HEK293 (cell line): ENCODE results near the gene DHRS4L2.
"Not testable (repeated sequence)": the region's sequence is repeated elsewhere in the genome, so short reads cannot be mapped to it uniquely, and the experiment has no call there.

Experiments
- CTCF ChIA-PET: fragments of 350-600 bp; formaldehyde crosslinking; extraction: SDS; loops from one replicate; lab custom pipeline; 2021; ENCODE audit warnings: antibody characterized with exemption; lab: Yijun Ruan, JAX
- POLR2A ChIA-PET: fragments of 300-600 bp; formaldehyde crosslinking; extraction: SDS; loops from one replicate; lab custom pipeline; 2020; ENCODE audit warnings: antibody characterized with exemption, inconsistent platforms; lab: Yijun Ruan, JAX
- H3K27ac ChIP-seq: fragments of 200-500 bp; sonication (Bioruptor generic); 2 replicates; pipeline ENCODE4 v1.5.1; 2014; ENCODE audit warnings: low read depth, low read length, control low read depth, inconsistent platforms; ENCODE audit errors: extremely low read depth
- H3K36me3 ChIP-seq, 2 experiments: fragments of 200-500 bp in 1 of 2; sonication (Bioruptor generic) in 1 of 2; 1 replicate in 1 of 2; 2 replicates in 1 of 2; pipeline ENCODE4 v1.5.1; 2014 to 2017; ENCODE audit warnings: inconsistent platforms in 2 of 2, low read length in 2 of 2; ENCODE audit not compliant: control insufficient read depth in 2 of 2, insufficient read depth in 1 of 2
- H3K4me1 ChIP-seq: fragments of 200-500 bp; sonication (Bioruptor generic); 2 replicates; pipeline ENCODE4 v1.5.1; 2014; ENCODE audit warnings: mild to moderate bottlenecking, low read length, inconsistent platforms; ENCODE audit not compliant: control insufficient read depth, insufficient read depth
- H3K4me3 ChIP-seq: 2 replicates; pipeline ENCODE4 v1.5.1; 2011; ENCODE audit warnings: low read depth, mild to moderate bottlenecking, control low read depth, low read length, moderate library complexity
- H3K9me3 ChIP-seq: fragments of 200-500 bp; sonication (Bioruptor generic); 2 replicates; pipeline ENCODE4 v1.5.1; 2014; ENCODE audit warnings: low read depth, low read length, inconsistent platforms; ENCODE audit not compliant: control insufficient read depth, insufficient read depth
- BCL11B ChIP-seq: fragments of 450-650 bp; formaldehyde crosslinking; IDR thresholded peaks from 2 replicates; pipeline ENCODE4 v1.5.1; 2016; ENCODE audit warnings: low read depth, missing biosample characterization, missing genetic modification characterization
- GFI1B ChIP-seq: fragments of 450-650 bp; formaldehyde crosslinking; IDR thresholded peaks from 2 replicates; pipeline ENCODE4 v1.5.1; 2016; ENCODE audit warnings: missing biosample characterization, missing genetic modification characterization
- KLF10 ChIP-seq: fragments of 450-650 bp; IDR thresholded peaks from 2 replicates; pipeline ENCODE4 v1.5.1; 2018; ENCODE audit warnings: missing biosample characterization, mild to moderate bottlenecking, missing genetic modification characterization
- KLF9 ChIP-seq: fragments of 450-650 bp; formaldehyde crosslinking; IDR thresholded peaks from 2 replicates; pipeline ENCODE4 v1.5.1; 2016; ENCODE audit warnings: missing biosample characterization, missing genetic modification characterization, low read depth
- TRIM28 ChIP-seq: IDR thresholded peaks from 2 replicates; pipeline ENCODE4 v1.6.1; 2011; ENCODE audit warnings: low read length, control low read depth, borderline replicate concordance
- ZEB2 ChIP-seq: fragments of 450-650 bp; formaldehyde crosslinking; IDR thresholded peaks from 2 replicates; pipeline ENCODE4 v1.5.1; 2016; ENCODE audit warnings: missing biosample characterization, missing genetic modification characterization
- ZNF146 ChIP-seq: fragments of 450-650 bp; formaldehyde crosslinking; IDR thresholded peaks from 2 replicates; pipeline ENCODE4 v1.5.1; 2016; ENCODE audit warnings: missing biosample characterization, missing genetic modification characterization
- ZNF155 ChIP-seq: fragments of 450-650 bp; formaldehyde crosslinking; IDR thresholded peaks from 2 replicates; pipeline ENCODE4 v1.5.1; 2016; ENCODE audit warnings: missing biosample characterization, missing genetic modification characterization
- ZNF214 ChIP-seq: fragments of 450-650 bp; formaldehyde crosslinking; IDR thresholded peaks from 2 replicates; pipeline ENCODE4 v1.5.1; 2017; ENCODE audit warnings: missing biosample characterization, mild to moderate bottlenecking, missing genetic modification characterization, borderline replicate concordance
- ZNF24 ChIP-seq: fragments of 450-650 bp; formaldehyde crosslinking; IDR thresholded peaks from 2 replicates; pipeline ENCODE4 v1.5.1; 2016; ENCODE audit warnings: missing biosample characterization, missing genetic modification characterization
- ZNF335 ChIP-seq: fragments of 450-650 bp; formaldehyde crosslinking; conservative IDR thresholded peaks from 2 replicates; pipeline ENCODE4 v1.5.1; 2016; ENCODE audit warnings: missing biosample characterization, missing genetic modification characterization
- ZNF354C ChIP-seq: fragments of 450-650 bp; formaldehyde crosslinking; IDR thresholded peaks from 2 replicates; pipeline ENCODE4 v1.5.1; 2016; ENCODE audit warnings: missing biosample characterization, missing genetic modification characterization, low read depth, borderline replicate concordance
- ZNF426 ChIP-seq: fragments of 450-650 bp; formaldehyde crosslinking; IDR thresholded peaks from 2 replicates; pipeline ENCODE4 v1.5.1; 2017; ENCODE audit warnings: missing biosample characterization, missing genetic modification characterization, mild to moderate bottlenecking, inconsistent platforms, moderate library complexity
- ZNF596 ChIP-seq: fragments of 450-650 bp; IDR thresholded peaks from 2 replicates; pipeline ENCODE4 v1.5.0; 2018; ENCODE audit warnings: missing biosample characterization, mild to moderate bottlenecking, missing genetic modification characterization, moderate library complexity
- ZNF610 ChIP-seq: fragments of 450-650 bp; formaldehyde crosslinking; IDR thresholded peaks from 2 replicates; pipeline ENCODE4 v1.5.1; 2016; ENCODE audit warnings: missing biosample characterization, missing genetic modification characterization, borderline replicate concordance
- ZNF658 ChIP-seq: fragments of 450-650 bp; formaldehyde crosslinking; IDR thresholded peaks from 2 replicates; pipeline ENCODE4; 2016; ENCODE audit warnings: missing biosample characterization, missing genetic modification characterization
- ZNF777 ChIP-seq: fragments of 450-650 bp; formaldehyde crosslinking; IDR thresholded peaks from 2 replicates; pipeline ENCODE4 v1.5.1; 2017; ENCODE audit warnings: missing biosample characterization, missing genetic modification characterization, borderline replicate concordance
- ZNF792 ChIP-seq: fragments of 450-650 bp; formaldehyde crosslinking; IDR thresholded peaks from 2 replicates; pipeline ENCODE4 v1.5.1; 2016; ENCODE audit warnings: missing biosample characterization, missing genetic modification characterization
- TF ChIP-seq, protein P1 (sequence below): fragments of 450-650 bp; formaldehyde crosslinking; IDR thresholded peaks from 2 replicates; pipeline ENCODE4; 2016; ENCODE audit warnings: missing biosample characterization, missing genetic modification characterization
- TF ChIP-seq, protein P2 (sequence below): fragments of 450-650 bp; IDR thresholded peaks from 2 replicates; pipeline ENCODE4 v1.5.1; 2018; ENCODE audit warnings: missing biosample characterization, missing genetic modification characterization
- TF ChIP-seq, protein P3 (sequence below): fragments of 450-650 bp; formaldehyde crosslinking; IDR thresholded peaks from 2 replicates; pipeline ENCODE4 v1.5.1; 2016; ENCODE audit warnings: missing biosample characterization, missing genetic modification characterization
- TF ChIP-seq, protein P4 (sequence below): fragments of 450-650 bp; formaldehyde crosslinking; optimal IDR thresholded peaks from 2 replicates; pipeline ENCODE3; 2016; ENCODE audit warnings: missing biosample characterization, mild to moderate bottlenecking, missing genetic modification characterization

The DHRS4L2 gene

DNA sequence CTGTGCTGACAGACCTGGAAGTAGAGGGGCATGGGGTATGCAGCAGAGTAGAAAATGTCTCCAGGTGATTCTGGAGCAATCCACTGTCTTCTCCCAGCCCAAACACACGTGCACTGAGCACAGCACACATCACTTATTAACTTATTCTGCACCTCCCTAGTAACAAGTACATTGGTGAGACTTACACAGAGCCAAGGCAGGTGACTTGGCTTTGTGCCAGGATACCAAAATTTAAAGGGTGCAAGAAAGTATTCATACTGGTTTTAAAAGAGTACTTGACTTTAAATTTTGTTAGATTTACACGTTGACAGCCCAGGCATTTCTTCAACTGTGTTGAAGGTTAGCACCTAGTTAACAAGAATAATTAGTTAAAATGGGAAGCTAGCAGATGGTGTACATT is 52.0 kb downstream of the DHRS4L2 start (continued):
- TF ChIP-seq, protein P1, sequence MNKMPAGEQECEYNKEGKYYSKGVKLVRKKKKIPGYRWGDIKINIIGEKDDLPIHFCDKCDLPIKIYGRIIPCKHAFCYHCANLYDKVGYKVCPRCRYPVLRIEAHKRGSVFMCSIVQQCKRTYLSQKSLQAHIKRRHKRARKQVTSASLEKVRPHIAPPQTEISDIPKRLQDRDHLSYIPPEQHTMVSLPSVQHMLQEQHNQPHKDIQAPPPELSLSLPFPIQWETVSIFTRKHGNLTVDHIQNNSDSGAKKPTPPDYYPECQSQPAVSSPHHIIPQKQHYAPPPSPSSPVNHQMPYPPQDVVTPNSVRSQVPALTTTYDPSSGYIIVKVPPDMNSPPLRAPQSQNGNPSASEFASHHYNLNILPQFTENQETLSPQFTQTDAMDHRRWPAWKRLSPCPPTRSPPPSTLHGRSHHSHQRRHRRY, result no peak
- no peak for TF ChIP-seq ZEB2 (tag by site-specific recombination)
- no peak for TF ChIP-seq TRIM28
- no peak for TF ChIP-seq ZNF792 (tag by site-specific recombination)
- no peak for TF ChIP-seq ZNF426 (tag by site-specific recombination)
- TF ChIP-seq, protein P2, sequence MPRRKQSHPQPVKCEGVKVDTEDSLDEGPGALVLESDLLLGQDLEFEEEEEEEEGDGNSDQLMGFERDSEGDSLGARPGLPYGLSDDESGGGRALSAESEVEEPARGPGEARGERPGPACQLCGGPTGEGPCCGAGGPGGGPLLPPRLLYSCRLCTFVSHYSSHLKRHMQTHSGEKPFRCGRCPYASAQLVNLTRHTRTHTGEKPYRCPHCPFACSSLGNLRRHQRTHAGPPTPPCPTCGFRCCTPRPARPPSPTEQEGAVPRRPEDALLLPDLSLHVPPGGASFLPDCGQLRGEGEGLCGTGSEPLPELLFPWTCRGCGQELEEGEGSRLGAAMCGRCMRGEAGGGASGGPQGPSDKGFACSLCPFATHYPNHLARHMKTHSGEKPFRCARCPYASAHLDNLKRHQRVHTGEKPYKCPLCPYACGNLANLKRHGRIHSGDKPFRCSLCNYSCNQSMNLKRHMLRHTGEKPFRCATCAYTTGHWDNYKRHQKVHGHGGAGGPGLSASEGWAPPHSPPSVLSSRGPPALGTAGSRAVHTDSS, result no peak
- no peak for TF ChIP-seq ZNF335 (tag by site-specific recombination)
- TF ChIP-seq, protein P3, sequence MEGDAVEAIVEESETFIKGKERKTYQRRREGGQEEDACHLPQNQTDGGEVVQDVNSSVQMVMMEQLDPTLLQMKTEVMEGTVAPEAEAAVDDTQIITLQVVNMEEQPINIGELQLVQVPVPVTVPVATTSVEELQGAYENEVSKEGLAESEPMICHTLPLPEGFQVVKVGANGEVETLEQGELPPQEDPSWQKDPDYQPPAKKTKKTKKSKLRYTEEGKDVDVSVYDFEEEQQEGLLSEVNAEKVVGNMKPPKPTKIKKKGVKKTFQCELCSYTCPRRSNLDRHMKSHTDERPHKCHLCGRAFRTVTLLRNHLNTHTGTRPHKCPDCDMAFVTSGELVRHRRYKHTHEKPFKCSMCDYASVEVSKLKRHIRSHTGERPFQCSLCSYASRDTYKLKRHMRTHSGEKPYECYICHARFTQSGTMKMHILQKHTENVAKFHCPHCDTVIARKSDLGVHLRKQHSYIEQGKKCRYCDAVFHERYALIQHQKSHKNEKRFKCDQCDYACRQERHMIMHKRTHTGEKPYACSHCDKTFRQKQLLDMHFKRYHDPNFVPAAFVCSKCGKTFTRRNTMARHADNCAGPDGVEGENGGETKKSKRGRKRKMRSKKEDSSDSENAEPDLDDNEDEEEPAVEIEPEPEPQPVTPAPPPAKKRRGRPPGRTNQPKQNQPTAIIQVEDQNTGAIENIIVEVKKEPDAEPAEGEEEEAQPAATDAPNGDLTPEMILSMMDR (tag by site-specific recombination), result no peak

DNA sequence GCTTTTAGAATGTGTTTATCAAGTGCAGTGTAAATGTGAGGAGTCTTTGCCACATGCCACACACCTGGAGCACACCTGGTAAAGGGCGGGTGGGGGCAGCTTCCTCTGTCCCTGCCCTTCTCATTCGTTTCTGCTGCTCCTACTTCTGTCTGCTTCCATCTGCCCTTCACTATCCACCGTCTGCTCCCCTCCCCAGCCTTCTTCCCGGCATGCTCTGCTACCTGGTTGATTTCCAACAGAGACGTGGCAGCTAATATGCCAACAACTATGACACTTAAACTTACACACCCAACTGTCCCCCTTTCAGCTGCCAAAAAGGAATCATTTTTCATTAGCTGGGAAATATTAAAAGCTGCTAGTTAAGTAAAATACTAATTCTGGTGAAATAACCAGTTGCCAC is 54.0 kb downstream of the DHRS4L2 start:
- no peaks in the 10 kb centered on the region for H3K36me3 ChIP-seq
- CTCF ChIA-PET, result interaction anchor here (0.7 to 1.8 kb wide), 4 partner anchors 12 to 66 kb away, joined by 3 to 8 read pairs (median 3); no protein-coding TSS in a partner anchor
- TF ChIP-seq ZNF777, result no peak
- TF ChIP-seq, protein P4, sequence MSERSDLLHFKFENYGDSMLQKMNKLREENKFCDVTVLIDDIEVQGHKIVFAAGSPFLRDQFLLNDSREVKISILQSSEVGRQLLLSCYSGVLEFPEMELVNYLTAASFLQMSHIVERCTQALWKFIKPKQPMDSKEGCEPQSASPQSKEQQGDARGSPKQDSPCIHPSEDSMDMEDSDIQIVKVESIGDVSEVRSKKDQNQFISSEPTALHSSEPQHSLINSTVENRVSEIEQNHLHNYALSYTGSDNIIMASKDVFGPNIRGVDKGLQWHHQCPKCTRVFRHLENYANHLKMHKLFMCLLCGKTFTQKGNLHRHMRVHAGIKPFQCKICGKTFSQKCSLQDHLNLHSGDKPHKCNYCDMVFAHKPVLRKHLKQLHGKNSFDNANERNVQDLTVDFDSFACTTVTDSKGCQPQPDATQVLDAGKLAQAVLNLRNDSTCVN (tag by site-specific recombination), result no peak
- TF ChIP-seq KLF9 (tag by site-specific recombination), result no peak
- TF ChIP-seq BCL11B (tag by site-specific recombination), result no peak
- no peak for TF ChIP-seq ZNF354C (tag by site-specific recombination)
- TF ChIP-seq ZNF146 (tag by site-specific recombination), result no peak
- TF ChIP-seq ZNF24, result no peak
- TF ChIP-seq KLF10 (tag by site-specific recombination), result no peak
- TF ChIP-seq ZNF214 (tag by site-specific recombination), result no peak
- TF ChIP-seq ZNF610, result no peak
- no peak for TF ChIP-seq GFI1B (tag by site-specific recombination)
- no peak for TF ChIP-seq ZNF658 (tag by site-specific recombination)
- TF ChIP-seq ZNF596 (tag by site-specific recombination), result no peak
- TF ChIP-seq ZNF155 (tag by site-specific recombination), result no peak
- TF ChIP-seq, all 188 proteins: peak for 0
- POLR2A ChIA-PET, result no interaction called here
- H3K9me3 ChIP-seq, result no peaks in the 10 kb centered on the region
- H3K4me3 ChIP-seq, result no peak overlapping the region
- H3K27ac ChIP-seq, result no peak overlapping the region
- no peaks in the 10 kb centered on the region for H3K4me1 ChIP-seq

DNA sequence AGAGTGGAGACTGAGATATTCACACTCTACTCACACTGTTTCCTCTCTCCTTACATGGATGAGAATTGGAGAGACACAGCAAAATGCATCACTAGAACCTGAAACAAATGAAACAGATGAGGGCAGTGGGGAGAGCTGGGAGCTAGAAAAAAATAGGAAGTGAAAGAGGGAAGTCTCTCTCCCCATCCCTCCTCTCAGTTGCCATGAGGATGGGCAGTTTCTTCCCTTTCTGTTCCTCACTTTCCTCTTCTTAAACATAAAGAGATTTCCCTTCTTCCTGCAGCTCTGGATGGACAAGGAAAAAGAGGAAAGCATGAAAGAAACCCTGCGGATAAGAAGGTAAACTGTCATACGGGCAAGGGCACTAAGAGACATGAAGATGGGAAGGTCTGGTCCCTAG is 60.3 kb downstream of the DHRS4L2 start:
- H3K27ac ChIP-seq, H3K36me3 ChIP-seq, H3K9me3 ChIP-seq, POLR2A ChIA-PET, H3K4me3 ChIP-seq, H3K4me1 ChIP-seq: not testable (repeated sequence)
- CTCF ChIA-PET, result interaction anchor here (0.7 kb wide), 1 partner anchor 29 kb away, joined by 3 read pairs; no protein-coding TSS in a partner anchor

DNA sequence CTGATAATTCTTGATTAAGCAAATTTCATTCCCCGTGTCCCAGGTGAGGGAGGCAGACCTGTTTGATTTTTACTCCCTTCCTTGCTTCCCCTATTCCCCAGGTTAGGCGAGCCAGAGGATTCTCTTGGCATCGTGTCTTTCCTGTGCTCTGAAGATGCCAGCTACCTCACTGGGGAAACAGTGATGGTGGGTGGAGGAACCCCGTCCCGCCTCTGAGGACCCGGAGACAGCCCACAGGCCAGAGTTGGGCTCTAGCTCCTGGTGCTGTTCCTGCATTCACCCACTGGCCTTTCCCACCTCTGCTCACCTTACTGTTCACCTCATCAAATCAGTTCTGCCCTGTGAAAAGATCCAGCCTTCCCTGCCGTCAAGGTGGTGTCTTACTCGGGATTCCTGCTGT is 62.0 kb downstream of the DHRS4L2 start:
- H3K9me3 ChIP-seq, POLR2A ChIA-PET, H3K36me3 ChIP-seq, H3K27ac ChIP-seq, H3K4me3 ChIP-seq, H3K4me1 ChIP-seq: not testable (repeated sequence)
- CTCF ChIA-PET, result interaction anchor here (1.3 to 3.2 kb wide), 2 partner anchors 40 to 58 kb away, joined by 8 to 12 read pairs; no protein-coding TSS in a partner anchor
